Astrocyte of the cerebellum (primary cell): ENCODE results near the gene TMEM167A.

Experiments
- DNase-seq: peaks from one replicate; pipeline ENCODE4 v3.0.0-alpha.2; 2011; ENCODE audit warnings: low read depth
- H3K4me3 ChIP-seq: 2 replicates; pipeline ENCODE4 v1.5.1; 2011; ENCODE audit warnings: mild to moderate bottlenecking, low read depth, low read length, moderate library complexity
- CTCF ChIP-seq: IDR thresholded peaks from 2 replicates; pipeline ENCODE4 v1.5.1; 2012; ENCODE audit warnings: low read length, low read depth, moderate library complexity, mild to moderate bottlenecking; ENCODE audit errors: missing control alignments
- in situ Hi-C: cut with HindIII; loops from 2 replicates; pipeline ENCODE4 v1.10.0; 2017; ENCODE audit warnings: low sequenced_read_pairs

The TMEM167A gene

GRCh38 chr5:83093692-83094091, 16.5 kb upstream of the TMEM167A start:
- no peak for TF ChIP-seq CTCF
- no peak for DNase-seq
- in situ Hi-C loops = no loop called here
- no peak overlapping the region for H3K4me3 ChIP-seq

- TF ChIP-seq CTCF = no peak
These were observed 15.4 kb upstream of the TMEM167A start for GRCh38 chr5:83092619-83093018.

GRCh38 chr5:83090169-83090568, 13.0 kb upstream of the TMEM167A start:
- DNase-seq = no peak
- in situ Hi-C loops = no loop called here
- no peak overlapping the region for H3K4me3 ChIP-seq
- no peak for TF ChIP-seq CTCF

More at GRCh38 chr5:83092619-83093018, 15.4 kb upstream of the TMEM167A start:
- in situ Hi-C loops = no loop called here
- no peak overlapping the region for H3K4me3 ChIP-seq
- no peak for DNase-seq

- no peak for TF ChIP-seq CTCF
- in situ Hi-C loops = no loop called here
- DNase-seq = no peak
- H3K4me3 ChIP-seq = no peak overlapping the region
These were observed 7.9 kb upstream of the TMEM167A start for GRCh38 chr5:83085106-83085505.

GRCh38 chr5:83084336-83084735, 7.1 kb upstream of the TMEM167A start:
- no peak for DNase-seq
- TF ChIP-seq CTCF = no peak
- no peak overlapping the region for H3K4me3 ChIP-seq
- in situ Hi-C loops = no loop called here

GRCh38 chr5:83082750-83083149, 5.6 kb upstream of the TMEM167A start:
- in situ Hi-C loops = no loop called here
- no peak for DNase-seq
- no peak for TF ChIP-seq CTCF
- no peak overlapping the region for H3K4me3 ChIP-seq
